GM23248 (cell line): Measurements from ENCODE around the gene TM9SF3. TPM values are rescaled to one million over a fixed set of nuclear protein-coding genes. Genes with fewer than 3 reads are reported as not detected.
A peak's percentile ranks its signal among the peaks of the same experiment; 100 is the strongest.

Experiments
- DNase-seq: peaks from one replicate; pipeline ENCODE4 v3.0.0-alpha.2; 2015
- H2AFZ ChIP-seq: fragments of 200-600 bp; sonication (generic); 2 replicates; pipeline ENCODE4 v1.6.1; 2016; ENCODE audit warnings: antibody characterized with exemption
- H3F3A ChIP-seq: fragments of 200-600 bp; sonication (generic); 2 replicates; pipeline ENCODE4 v1.6.1; 2016; ENCODE audit warnings: mild to moderate bottlenecking, antibody characterized with exemption, mixed run types; ENCODE audit not compliant: insufficient read depth
- H3K27ac ChIP-seq: fragments of 200-600 bp; sonication (generic); 2 replicates; pipeline ENCODE4 v1.5.1; 2016; ENCODE audit warnings: mild to moderate bottlenecking
- H3K27me3 ChIP-seq: fragments of 200-600 bp; sonication (generic); replicated peaks from 2 replicates; pipeline ENCODE4 v1.6.1; 2016; ENCODE audit warnings: mild to moderate bottlenecking; ENCODE audit not compliant: insufficient read depth
- H3K36me3 ChIP-seq: fragments of 200-600 bp; sonication (generic); 2 replicates; pipeline ENCODE4 v1.6.1; 2016; ENCODE audit warnings: low read depth, mild to moderate bottlenecking
- H3K4me1 ChIP-seq: fragments of 200-600 bp; sonication (generic); 2 replicates; pipeline ENCODE4 v1.6.1; 2016; ENCODE audit warnings: mild to moderate bottlenecking; ENCODE audit not compliant: insufficient read depth
- H3K4me2 ChIP-seq: fragments of 200-600 bp; sonication (generic); one replicate; pipeline ENCODE4 v1.6.1; 2016; ENCODE audit warnings: mild to moderate bottlenecking; ENCODE audit not compliant: unreplicated experiment
- H3K4me3 ChIP-seq: fragments of 200-600 bp; sonication (generic); 2 replicates; pipeline ENCODE4 v1.5.1; 2016; ENCODE audit warnings: mild to moderate bottlenecking
- H3K79me2 ChIP-seq: fragments of 200-600 bp; sonication (generic); 2 replicates; pipeline ENCODE4 v1.6.1; 2016; ENCODE audit warnings: mild to moderate bottlenecking; ENCODE audit not compliant: insufficient read depth
- H3K9ac ChIP-seq: fragments of 200-600 bp; sonication (generic); 2 replicates; pipeline ENCODE4 v1.6.1; 2016; ENCODE audit warnings: mild to moderate bottlenecking
- H3K9me2 ChIP-seq: fragments of 200-600 bp; sonication (generic); 2 replicates; pipeline ENCODE4 v1.6.1; 2016; ENCODE audit warnings: mixed run types, mild to moderate bottlenecking, moderate library complexity; ENCODE audit not compliant: insufficient read depth
- H3K9me3 ChIP-seq: fragments of 200-600 bp; sonication (generic); one replicate; pipeline ENCODE4 v1.6.1; 2017; ENCODE audit warnings: low read depth
- H4K20me1 ChIP-seq: fragments of 200-600 bp; sonication (generic); 2 replicates; pipeline ENCODE4 v1.6.0; 2016; ENCODE audit not compliant: insufficient read depth
- EZH2 ChIP-seq: fragments of 200-600 bp; sonication (generic); IDR thresholded peaks from 2 replicates; pipeline ENCODE4 v1.6.1; 2018; ENCODE audit warnings: antibody characterized with exemption, mild to moderate bottlenecking; ENCODE audit not compliant: insufficient read depth, poor library complexity, severe bottlenecking
- EZH2phosphoT487 ChIP-seq: fragments of 200-600 bp; sonication (generic); IDR thresholded peaks from 2 replicates; pipeline ENCODE4 v1.6.1; 2018; ENCODE audit warnings: antibody characterized with exemption, moderate library complexity, mild to moderate bottlenecking, low read depth; ENCODE audit not compliant: insufficient read depth
- WGBS, 2 experiments: methylation state at CpG; one replicate each; pipeline ENCODE4 v1.1.6; 2015 to 2017; ENCODE audit warnings: low lambda C conversion rate in 2 of 2, low coverage in 1 of 2; ENCODE audit errors: missing lambda C conversion rate in 2 of 2; 5-methylcytosine and 5-hydroxymethylcytosine counted together
- in situ Hi-C: fragments of 300-500 bp; cut with MboI; formaldehyde crosslinking; loops from 2 replicates; pipeline ENCODE4 v1.15.0; 2020
- polyA plus RNA-seq: library from polyadenylated mRNA; unstranded; fragments of >200 nt; fragmentation: Nextera tagmentation; extraction: Ambion mirVana; gene quantifications from 2 replicates; pipeline ENCODE4 v1.2.1, GENCODE V29; 2016
- total RNA-seq: library from RNA; depleted of rRNA; stranded (reverse); fragments of >200 nt; shearing (Covaris generic); gene quantifications from 2 replicates; pipeline ENCODE4 v1.2.3, GENCODE V29; 2014

TM9SF3 gene
- total and polyA plus RNA-seq, 2 experiments from 2014 or later: 130 to 175 TPM

DNA sequence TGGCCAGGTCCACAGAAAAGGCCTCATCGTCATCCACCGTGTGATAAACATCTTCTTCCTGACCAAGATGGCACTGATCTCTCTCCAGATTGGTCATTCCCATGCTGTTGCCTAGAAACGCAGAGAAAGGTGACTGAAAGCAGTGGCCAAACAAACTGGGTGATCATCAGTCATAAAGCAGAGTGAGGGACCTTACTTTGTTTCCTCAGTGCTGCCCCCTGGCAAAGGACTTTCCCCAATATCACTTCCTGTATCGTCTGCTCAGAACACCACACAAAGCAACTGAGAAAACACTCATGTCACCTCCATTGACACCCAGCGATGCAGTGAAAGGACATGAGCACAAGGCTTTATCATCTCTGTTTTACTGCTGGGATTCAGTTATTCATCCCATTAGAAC is 40.0 kb upstream of the TM9SF3 start:
- Histone ChIP-seq H3K27me3 (0 out of 2 replicates have a peak, but pooled peaks cover 3% of the 10 kb centered on the region), H3K27ac (no peak overlapping the region), H3K4me3 (no peak overlapping the region), H3F3A (no peaks in the 10 kb centered on the region), H4K20me1 (no peaks in the 10 kb centered on the region), H2AFZ (no peak overlapping the region), H3K79me2 (no peaks in the 10 kb centered on the region), H3K9ac (no peak overlapping the region), H3K4me1 (no peaks in the 10 kb centered on the region), H3K36me3 (no peaks in the 10 kb centered on the region), H3K9me3 (no peaks in the 10 kb centered on the region), H3K9me2 (no peaks in the 10 kb centered on the region), H3K4me2 (no peak overlapping the region)
- in situ Hi-C loops: no loop called here
- DNase-seq: no peak
- TF ChIP-seq EZH2 (no peak), EZH2phosphoT487 (no peak)
- whole genome bisulfite sequencing, 2 experiments: 70 to 76% methylated on average over 5 of the region's 5 CpGs

GRCh38 chr10:96625173-96625572 is 38.4 kb upstream of the TM9SF3 start:
- no peak for DNase-seq
- no peak overlapping the region for H3K9ac ChIP-seq
- no peaks in the 10 kb centered on the region for H3F3A ChIP-seq
- H3K79me2 ChIP-seq: no peaks in the 10 kb centered on the region
- H3K36me3 ChIP-seq: no peaks in the 10 kb centered on the region
- no peak overlapping the region for H3K27ac ChIP-seq
- no peaks in the 10 kb centered on the region for H4K20me1 ChIP-seq
- 8 to 24% methylated on average over 1 of the region's 1 CpG for WGBS, 2 experiments
- no peak for TF ChIP-seq EZH2
- no peak for TF ChIP-seq EZH2phosphoT487
- H3K4me2 ChIP-seq: no peak overlapping the region
- no peaks in the 10 kb centered on the region for H3K9me2 ChIP-seq
- no peak overlapping the region for H3K4me3 ChIP-seq
- H2AFZ ChIP-seq: no peak overlapping the region
- H3K27me3 ChIP-seq: 0 out of 2 replicates have a peak, but pooled peaks cover 3% of the 10 kb centered on the region
- no peaks in the 10 kb centered on the region for H3K9me3 ChIP-seq
- no peaks in the 10 kb centered on the region for H3K4me1 ChIP-seq
- in situ Hi-C loops: no loop called here

GRCh38 chr10:96622013-96622787 is 35.4 kb upstream of the TM9SF3 start:
- DNase-seq: no peak
- Histone ChIP-seq H3F3A (no peaks in the 10 kb centered on the region), H3K4me3 (no peak overlapping the region), H3K79me2 (no peaks in the 10 kb centered on the region), H3K27ac (no peak overlapping the region), H3K4me1 (no peaks in the 10 kb centered on the region), H3K9ac (no peak overlapping the region), H3K9me2 (no peaks in the 10 kb centered on the region), H3K27me3 (0 out of 2 replicates have a peak, but pooled peaks cover 3% of the 10 kb centered on the region), H3K9me3 (no peaks in the 10 kb centered on the region), H3K36me3 (no peaks in the 10 kb centered on the region), H4K20me1 (no peaks in the 10 kb centered on the region), H2AFZ (no peak overlapping the region), H3K4me2 (no peak overlapping the region)
- in situ Hi-C loops: no loop called here
- no peak for TF ChIP-seq EZH2phosphoT487
- TF ChIP-seq EZH2: no peak
- WGBS, 2 experiments: 80 to 82% methylated on average over 6 of the region's 6 CpGs

DNA sequence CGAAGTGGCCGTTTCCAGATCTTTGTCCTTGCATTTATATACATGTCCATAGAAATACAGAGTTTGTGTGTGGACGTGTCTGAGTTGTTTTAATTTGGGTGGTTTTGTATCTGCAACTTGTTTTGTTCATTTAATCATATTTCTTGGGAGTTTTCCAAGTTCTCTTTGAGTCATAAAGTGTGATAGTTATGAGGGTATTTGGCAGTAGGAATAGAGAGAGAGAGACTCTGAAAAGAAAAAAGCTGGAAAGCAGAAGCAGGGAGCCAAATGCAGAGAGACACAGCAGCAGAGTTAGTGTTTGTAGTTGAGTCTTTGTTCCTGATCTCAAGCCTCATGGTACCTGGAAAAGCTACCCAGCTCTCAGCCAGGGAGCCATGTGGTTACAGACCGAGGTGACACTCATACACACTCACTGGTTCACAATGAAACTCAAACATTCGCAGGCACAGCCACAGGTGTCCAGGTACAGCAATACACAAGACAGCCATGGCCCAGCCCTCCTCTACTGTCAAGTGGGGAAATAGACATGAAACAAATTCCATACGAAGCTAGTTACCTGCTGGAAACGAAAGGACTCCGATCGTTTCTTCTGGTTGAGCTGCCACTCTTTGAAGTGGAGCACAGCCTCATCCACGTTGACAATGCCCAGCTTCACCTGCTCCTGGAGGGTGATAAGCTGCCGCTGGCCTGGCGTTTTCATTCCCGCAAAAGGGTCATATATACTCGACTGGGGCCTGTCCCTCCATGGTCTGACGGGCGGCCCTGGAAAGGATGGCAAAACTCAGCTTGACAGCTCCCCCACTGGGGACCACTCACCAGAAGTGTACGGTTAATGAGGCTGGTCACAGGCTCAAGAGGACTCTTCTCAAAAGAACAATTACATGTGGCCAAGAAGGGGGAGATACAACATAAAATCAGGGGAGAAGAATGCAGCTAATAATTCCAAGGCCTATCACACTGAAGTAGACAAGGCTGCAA is 33.3 kb upstream of the TM9SF3 start:
- no peaks in the 10 kb centered on the region for H3K4me1 ChIP-seq
- 68 to 69% methylated on average over 17 of the region's 17 CpGs for WGBS, 2 experiments
- H3K27ac ChIP-seq: no peak overlapping the region
- in situ Hi-C loops: no loop called here
- no peaks in the 10 kb centered on the region for H3K36me3 ChIP-seq
- H3K9me3 ChIP-seq: no peaks in the 10 kb centered on the region
- H3K9me2 ChIP-seq: no peaks in the 10 kb centered on the region
- peak; percentile 22 for DNase-seq
- peaks cover 2% of the 10 kb centered on the region for H3F3A ChIP-seq
- H4K20me1 ChIP-seq: no peaks in the 10 kb centered on the region
- 0 out of 2 replicates have a peak, but pooled peaks cover 3% of the 10 kb centered on the region for H3K27me3 ChIP-seq
- no peak for TF ChIP-seq EZH2phosphoT487
- TF ChIP-seq EZH2: no peak
- no peak overlapping the region for H2AFZ ChIP-seq
- no peak overlapping the region for H3K4me2 ChIP-seq
- no peaks in the 10 kb centered on the region for H3K79me2 ChIP-seq
- H3K4me3 ChIP-seq: no peak overlapping the region
- H3K9ac ChIP-seq: no peak overlapping the region
